IPS-11a (cell line): ENCODE measurements around the gene PLA2G5.

Source experiments
- H3K4me3 ChIP-seq: one replicate; pipeline ENCODE4 v1.5.1; 2013; ENCODE audit warnings: low read depth, low read length, control low read depth

Gene PLA2G5

DNA sequence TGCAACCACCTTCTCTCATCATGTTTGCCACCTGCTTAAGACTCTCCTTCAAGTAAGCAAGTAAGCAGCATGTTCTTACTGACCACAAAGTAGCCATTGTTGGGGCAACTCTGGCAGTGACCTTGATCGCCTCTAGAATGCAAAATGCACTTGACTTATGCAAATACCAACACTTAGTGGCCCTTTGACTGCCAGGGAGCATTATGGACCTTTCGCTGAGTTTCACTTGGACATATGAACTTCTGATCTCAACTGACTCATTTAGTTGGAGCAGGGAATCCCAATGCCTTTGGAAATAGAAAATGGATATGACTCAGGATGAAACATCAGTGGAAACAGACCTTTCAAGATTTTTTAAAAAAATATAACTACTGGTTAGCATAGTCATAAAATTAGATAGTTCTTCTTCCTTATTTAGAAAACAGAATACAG lies 6.1 kb upstream of the PLA2G5 start:
- H3K4me3 ChIP-seq = no peak overlapping the region

DNA sequence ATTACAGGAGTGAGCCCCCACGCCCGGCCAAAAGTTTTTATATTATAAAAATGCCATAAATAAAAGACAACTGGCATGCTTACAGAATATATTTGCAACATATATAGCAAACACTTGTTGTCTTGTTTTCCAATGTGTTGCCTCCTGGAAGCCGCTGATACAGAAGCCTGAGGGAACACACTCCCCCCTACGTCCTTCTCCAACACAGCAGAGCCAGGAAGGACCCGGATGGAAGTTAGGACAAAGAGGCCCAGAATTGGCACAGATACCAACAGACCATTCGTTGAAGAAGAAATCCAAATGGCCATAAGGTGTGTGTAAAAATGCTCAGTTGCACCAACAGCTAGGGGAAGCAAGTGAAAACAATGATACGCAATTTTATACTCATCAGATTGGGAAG lies 1.3 kb upstream of the PLA2G5 start:
- H3K4me3 ChIP-seq = no peak overlapping the region

DNA sequence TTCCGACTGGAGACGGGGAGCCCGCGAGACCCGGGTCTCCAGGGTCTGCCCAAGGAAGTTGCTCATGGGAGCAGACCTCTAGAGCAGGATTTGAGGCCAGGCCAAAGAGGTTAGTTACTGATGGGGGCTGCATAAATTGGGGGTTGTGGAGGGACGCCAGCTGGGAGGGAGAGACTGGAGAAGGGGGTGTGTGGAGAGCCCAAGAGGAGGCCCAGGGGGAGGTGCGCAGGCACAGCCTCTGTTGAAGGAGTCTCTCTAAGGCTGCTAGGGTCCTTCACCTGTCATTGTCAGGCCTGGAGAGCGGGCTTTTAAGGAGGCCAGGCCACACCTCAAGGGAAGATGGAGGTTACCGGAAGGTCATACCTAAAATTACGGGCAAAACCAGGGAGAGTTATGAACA lies 363 bp downstream of the PLA2G5 start:
- H3K4me3 ChIP-seq = no peak overlapping the region

DNA sequence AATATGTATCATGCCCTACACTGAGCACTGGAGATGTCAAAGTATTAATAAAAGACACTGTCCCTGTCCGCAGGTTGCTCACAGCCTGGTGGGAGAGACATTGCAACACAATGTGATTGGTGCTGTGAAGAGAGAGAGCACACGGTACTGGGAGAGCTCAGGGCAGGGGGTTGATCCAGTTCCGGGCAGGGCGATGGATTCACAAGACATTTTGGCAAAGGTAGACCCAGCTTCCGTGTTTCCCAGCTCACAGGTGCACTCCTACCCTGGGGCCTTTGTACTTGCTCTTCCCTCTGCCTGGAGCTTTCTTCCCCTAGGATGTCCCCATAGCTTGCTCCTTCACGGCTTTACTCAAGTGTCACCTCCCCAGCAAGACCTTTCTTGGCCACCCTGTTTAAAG lies 1.4 kb downstream of the PLA2G5 start:
- H3K4me3 ChIP-seq = no peak overlapping the region

DNA sequence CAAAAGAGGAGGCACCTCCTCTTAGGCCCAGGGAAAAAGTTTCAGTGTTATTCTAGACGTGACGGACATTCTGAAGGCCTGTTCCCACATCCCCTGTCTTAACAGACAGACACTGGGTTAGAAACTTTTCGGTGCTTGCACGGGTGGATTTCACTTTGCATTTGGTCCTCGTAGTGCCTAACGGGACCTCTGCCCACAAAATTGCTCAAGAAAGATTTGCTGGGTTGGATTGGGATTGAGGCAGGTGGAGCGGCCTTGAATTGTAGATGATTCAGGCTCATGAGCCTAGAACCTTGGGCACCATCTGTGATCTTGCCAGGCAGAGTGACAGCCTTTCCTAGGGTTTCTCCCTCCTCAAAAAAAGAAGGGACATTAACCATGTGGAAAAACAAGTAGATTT lies 2.8 kb downstream of the PLA2G5 start:
- no peak overlapping the region for H3K4me3 ChIP-seq

DNA sequence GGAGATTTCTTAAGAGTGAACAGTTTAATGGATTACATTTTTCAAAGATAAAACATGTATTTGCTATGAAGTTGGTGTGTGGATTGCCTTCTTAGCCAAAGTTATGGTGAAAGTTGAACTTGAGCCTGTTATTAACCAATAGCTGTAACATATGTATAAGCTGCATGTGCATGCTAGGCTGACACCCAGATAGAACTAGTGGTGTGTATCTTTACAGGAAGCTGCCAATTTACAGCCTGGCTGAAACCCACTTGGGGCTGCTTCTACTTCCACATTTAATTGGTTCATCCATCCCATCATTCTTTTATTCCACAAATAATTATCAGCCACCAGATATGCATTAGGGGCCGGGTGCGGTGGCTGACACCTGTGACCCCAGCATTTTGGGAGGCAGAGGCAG lies 3.3 kb downstream of the PLA2G5 start:
- no peak overlapping the region for H3K4me3 ChIP-seq

DNA sequence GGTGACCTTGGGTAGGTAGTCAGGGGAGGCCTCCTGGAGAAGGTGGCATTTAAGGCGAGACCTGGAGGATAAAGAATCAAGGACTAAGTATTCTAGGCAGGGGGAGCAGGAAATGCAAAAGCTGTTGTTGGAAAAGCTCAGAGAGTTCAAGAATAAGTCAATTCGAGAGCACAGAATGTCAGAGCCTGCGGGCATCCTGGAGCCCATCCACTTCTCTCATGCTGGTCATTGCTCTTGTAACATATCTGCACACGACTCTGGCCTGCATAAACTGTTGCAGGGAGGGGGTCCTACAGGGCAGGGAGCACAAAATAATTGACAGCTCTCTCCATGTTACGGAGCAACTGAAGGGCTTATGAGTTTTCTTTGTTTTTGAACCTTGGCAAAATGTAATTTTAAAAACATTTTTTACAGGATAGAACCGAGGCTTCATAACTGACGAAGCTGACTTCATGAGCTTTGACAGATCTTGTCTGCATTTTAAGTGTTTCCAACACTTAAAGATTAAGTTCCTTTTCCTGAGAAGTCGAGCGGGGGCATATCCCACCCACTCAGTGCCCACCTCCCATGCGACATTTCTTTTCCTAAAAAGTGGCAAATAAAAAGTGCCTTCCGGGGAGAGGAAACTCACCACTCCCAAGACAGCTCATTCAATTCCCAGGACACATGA lies 4.2 kb downstream of the PLA2G5 start:
- no peak overlapping the region for H3K4me3 ChIP-seq

DNA sequence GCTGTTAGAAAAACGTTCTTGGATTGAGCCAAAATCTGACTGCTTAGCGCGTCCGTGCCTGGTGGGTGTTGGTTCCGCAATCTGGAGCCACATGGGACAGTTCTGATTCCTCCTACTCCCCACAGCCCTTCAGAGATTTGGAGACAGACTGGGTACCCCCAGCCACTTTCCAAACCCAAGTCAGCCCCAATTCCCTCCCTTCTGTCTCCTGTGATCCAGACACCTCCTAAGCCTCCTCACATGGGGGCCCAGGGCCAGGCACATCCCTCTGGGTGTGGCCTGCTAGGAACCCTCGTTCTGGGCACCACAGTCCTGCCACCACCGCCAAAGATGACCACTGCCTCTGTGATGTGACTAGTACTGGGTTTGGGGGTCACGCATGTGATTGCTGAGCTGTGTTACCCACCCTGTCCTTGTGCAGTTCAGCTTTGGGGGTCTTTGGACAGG lies 4.8 kb downstream of the PLA2G5 start:
- no peak overlapping the region for H3K4me3 ChIP-seq

DNA sequence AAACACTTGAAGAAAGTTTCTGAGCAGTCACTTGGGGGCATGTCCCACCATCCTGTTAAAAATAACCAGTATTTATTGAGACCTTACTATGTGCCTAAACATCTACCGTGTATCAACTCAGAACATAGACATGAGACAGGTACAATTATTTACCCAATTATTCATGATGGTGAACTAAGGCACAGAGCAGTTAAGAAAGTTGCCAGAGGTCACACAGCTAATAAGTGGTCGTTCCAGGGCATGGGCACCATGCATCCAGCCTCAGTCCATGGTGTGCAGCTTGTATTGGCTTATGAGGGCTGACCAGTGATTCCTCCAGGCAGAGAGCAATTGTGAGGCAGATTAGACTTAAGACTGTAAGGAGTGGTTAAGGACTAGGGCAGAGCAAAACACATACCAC lies 5.4 kb downstream of the PLA2G5 start:
- no peak overlapping the region for H3K4me3 ChIP-seq

DNA sequence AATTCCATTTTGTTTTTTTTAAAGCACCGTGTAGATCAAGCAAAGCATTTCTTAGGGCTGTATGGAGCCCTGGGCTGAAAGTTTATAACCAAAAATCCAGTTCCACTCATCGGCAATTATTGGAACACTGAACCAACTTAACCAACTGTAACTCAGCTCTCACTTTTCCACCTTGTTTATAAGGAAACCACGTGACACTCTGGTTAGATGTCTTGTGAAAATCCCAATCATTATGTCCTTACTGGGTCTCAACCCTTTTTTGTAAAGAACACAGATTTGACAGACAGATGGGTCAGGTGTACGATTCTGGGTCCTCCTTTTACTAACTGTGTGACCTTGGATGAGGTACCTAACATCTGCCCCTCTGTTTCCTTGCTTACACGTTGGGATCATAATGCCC lies 6.2 kb downstream of the PLA2G5 start:
- H3K4me3 ChIP-seq = no peak overlapping the region

DNA sequence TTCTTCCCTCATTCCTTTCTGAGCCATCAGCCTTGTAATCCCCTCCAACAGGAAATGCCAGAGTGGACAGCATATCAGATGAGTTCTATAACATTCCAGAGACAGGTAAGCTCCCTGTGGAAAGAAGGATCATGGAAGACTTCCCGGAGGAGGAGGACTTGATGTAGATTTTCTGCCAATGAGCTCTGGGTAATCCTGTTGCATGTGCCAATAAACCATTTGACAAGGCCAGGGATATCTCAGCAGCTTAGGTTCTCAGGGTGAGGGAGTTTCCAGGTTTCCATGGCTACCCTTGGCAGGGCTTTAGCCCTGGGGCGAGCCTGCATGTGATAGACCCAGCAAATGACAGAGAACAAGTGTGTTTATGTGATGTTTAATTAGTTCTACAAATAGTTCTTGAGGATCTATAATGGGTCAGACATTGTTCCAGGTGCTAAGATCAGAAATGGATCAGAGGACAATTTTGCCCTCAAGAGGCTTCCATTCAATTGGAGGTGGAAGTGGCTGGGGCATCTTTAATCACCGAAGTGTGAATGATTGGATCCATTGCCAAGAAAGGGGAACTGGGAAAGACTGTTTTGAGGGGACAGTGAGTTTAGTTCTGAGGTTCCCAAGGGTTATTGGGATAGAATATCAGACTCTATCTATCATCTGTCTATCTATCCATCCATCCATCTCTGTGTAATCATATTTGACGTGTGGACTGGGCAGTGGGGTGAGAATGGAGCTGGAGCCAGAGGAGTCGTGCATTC lies 6.9 kb downstream of the PLA2G5 start:
- no peak overlapping the region for H3K4me3 ChIP-seq

DNA sequence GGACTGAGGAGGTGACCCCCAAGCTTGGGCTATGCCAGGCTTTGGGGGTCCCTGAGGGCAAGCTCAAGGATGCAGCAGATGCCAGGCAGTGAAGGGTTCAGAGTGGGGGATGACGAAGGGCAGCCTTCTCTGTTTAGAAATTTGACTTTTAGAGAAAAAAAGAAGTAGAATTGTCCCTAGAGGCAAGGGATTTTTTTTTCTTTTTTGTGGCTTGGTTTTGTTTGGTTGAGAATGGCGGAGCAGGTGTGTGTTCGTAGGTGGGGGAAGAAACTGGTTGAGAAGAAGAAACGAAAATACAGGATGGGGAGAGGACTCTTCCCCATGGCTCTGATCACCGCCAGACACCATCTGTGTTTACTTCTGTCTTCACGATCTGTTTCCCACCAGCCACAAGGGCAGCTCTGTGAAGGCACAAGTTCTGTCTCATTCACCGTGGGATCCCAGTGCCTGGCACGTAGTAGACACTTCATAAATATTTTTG lies 8.2 kb downstream of the PLA2G5 start:
- H3K4me3 ChIP-seq = no peak overlapping the region

DNA sequence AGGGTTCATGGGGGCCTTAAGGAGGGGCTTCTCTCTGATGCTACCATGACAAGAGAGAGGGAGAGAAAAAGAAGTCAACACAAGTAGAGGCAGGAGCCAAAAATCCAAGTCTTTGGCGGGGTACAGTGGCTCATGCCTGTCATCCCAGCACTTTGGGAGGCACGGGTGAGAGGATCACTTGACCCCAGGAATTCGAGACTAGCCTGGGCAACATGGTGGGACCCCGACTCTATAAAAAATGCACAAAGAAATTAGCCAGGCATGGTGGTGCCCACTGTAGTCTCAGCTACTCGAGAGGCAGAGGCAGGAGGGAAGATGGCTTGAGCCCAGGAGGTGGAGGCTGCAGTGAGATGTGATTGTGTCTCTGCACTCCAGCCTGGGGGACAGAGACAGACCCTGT lies 8.7 kb downstream of the PLA2G5 start:
- H3K4me3 ChIP-seq = no peak overlapping the region

DNA sequence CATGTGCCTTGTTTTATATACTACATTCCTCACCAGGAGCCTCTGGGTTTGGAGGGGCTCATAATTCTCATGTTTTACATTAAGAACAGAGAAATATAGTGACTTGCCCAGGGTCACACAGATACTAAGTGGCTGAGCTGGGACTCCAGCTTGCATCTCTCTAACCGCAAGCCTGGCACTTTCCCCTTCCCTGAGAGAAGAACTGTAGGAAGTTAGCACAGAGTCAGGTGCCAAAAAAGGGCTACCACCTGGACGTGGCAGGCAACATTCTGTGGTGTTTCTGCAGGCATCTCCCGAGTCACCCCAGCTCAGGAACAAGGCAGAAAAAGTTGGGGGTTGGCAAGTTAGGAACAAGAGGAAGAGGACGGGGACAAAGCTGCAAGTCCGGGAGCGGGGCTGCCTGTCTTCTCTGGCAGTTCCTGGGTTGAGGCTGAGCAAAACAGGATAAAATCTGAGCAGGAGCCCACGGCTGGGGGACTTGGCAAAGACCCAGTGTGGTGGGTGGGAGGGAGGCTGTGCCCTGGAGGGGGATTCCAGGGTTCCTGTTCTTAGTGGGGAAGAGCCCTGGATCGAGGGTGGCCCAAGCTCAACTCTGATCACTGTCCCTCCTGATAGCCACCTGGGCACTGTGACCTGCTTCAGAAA lies 9.8 kb downstream of the PLA2G5 start:
- H3K4me3 ChIP-seq = no peak overlapping the region

DNA sequence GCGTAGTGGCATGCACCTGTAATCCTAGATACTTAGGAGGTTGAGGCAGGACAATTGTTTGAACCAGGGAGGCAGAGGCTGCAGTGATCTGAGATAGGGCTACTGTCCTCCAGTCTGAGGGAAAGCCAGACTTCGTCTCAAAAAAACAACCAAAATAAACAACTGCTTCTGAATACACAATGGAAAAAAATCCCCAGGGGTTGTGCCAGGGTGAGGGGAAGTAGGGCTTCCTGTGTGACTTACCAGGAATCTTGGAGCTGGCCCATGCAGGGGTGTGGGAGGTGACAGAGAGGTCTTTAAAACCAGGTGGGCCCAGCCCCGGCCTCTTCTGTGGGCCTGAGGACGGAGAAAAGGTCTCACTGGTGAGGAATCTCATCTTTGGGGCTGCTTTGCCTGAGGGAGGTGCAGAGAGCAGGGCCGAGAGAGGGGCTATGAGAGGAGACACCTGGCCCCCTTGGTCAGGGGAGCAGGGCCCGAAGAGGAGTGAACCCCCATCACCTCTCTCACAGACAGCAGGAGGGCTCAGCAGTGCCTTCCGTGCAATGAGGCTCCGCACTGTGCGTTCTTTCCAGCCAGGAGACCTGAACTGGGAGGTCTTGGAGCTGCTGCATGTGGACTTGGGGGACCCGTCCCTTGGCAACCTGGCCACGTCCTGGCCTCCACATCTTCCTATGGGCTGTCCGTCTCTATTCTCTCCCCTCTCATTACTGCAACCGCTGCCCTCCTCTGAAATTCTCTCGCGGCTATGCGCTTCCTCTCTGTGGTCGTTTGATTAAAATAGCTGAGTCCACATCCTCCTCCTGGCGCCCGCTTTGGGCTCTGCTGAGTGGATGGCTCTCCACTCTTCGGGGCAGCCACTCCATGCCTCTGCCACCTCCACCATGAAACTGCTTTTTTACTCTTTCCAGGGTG lies 10.7 kb downstream of the PLA2G5 start:
- no peak overlapping the region for H3K4me3 ChIP-seq

DNA sequence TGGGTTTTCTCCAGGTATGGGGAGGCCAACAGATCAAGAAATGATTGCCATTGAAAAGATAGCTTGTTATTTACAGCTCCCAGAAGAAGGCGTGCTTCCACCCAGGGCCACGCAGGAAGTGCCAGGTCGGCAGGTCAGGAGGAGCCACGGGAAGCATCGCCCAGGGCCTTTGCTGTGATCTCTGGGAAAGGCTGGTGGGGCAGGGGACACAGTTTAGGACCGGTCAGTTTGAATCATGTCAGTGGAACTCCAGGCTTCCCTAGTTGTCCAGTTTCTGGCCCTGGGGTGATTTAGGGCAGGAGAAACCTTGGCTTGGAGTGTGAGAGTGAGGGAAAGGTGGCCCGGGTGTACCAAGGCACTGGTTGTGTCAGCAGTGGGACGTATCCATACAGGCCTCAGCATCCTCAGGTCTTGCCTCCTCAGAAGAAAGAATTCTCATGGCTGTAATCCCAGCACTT lies 11.4 kb downstream of the PLA2G5 start:
- no peak overlapping the region for H3K4me3 ChIP-seq

DNA sequence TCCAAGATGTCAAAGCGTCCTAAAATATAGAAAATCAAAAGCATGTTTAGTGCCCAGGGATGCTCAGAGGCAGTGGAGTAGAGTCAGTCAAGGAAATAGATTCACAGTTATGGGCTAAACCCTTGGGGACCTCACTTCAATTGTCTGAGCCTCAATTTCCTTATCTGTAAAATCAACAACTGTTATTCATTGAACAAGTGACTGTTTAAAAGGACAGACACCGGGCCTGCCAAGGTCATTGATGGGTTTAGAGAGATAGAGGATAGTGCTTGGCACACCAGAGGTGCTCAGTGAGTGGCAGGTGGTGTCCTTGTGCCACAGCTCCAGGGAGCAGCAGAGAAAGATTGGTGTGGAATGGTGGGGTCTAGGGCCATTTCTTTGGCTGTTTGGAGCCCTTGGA lies 12.8 kb downstream of the PLA2G5 start:
- H3K4me3 ChIP-seq = no peak overlapping the region

DNA sequence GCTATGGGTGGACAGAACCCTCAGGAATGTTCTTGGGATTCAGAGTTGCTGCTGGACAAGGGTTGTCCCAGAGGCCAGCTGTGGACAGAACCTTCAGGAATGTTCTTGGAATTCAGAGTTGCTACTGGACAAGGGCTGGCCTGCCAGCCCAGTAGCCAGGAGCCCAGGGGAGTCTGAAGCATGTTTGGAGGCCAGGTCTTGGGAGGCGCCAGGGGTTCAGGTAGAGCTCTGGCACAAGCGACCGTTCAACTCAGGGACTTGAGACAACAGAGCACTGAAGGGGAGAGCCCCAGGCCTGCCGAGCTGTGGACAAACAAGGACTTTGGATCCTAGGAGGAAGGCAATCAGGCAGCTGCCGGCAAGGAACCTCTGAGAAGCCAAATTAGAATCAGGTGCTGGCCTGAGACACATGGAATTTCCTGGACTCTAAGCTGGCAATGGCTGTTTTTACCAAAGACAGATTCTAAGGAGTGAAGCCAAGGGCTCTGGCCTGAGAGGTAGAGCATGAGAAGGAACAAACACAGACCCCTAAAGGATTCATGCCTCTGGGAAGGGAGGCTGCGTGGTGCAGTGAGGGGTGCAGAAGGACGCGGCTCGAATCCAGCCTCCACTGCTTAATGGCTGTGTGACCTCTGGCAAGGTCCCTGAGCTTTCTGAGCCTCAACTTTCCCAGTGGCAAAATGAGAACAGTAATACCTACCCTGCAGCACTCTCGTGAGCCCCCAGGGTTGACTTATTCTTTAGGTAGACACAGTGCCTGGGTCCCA lies 13.4 kb downstream of the PLA2G5 start:
- no peak overlapping the region for H3K4me3 ChIP-seq

DNA sequence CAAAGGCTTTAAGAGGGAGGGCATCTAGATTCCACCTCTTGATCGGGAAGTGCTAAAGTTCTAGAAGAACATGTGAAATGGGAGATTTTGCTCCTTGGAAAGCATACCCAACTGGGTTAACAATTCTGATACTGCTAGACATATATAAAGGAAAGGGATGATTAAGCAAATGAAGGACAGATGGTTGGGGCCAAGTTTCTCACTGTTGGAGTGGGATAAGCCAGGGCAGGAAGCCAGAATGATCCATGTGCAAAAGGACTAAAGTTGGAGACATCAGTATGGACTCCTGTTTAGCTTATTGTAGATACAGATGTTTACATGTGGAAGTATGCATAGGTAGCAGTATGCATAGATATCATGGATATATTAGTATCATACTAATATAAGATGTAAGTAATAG lies 16.8 kb downstream of the PLA2G5 start:
- no peak overlapping the region for H3K4me3 ChIP-seq

DNA sequence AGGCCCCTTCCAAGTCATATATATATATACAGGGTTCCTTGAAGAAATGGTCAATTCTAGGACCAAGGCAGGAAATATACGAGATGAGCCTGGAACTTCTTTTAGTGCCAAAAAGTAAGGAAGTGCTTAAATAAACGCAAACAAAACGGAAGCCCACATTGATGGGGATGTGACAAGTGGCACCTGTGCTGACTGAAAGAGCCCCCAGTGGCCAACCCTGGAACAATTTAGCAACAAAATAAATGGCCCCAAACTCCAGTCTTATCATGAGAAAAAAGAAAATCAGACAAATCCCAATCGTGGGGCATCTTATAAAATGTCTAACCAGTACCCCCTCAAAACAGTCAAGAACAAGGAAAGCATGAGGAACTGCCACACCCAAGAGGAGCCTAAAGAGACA lies 17.7 kb downstream of the PLA2G5 start:
- H3K4me3 ChIP-seq = no peak overlapping the region
